ENCODE measurements around the gene LKAAEAR1.

DNA sequence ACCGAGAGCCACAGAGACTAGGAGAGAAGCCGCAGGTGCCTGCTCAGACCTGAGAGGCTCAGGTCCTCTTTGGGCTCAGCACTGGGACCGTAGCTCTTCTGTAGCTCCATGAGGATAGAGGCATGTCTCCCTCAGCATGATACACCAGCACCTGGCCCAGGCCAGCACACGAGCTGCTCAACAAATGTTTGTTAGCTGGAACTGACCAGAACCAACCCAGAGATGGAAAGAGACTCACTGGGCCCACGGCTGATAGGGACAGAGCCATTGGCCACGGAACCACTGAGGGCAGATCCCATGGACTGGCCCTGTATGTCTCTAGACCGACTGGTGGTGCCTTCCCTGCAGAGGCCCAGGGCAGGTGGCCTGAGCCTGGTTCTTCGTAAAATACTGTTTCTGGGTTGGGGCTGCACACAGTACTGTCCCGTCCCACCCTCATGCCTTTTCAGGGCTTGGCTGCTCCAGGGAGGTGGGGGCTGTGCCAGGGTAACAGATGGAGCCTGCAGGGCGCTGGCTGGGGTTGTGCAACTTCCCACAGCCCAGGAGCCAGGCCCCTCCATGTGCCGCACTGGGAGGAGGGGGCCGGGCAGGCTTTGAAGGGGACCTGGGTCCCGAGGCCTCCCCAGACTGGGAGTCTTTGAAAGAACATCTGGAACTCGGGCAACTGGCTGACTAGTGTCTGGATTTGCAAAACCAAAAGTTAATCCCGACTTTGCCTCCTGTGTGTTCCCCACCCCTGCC lies 43.0 kb downstream of the LKAAEAR1 start:
- TF ChIP-seq EZH2 (IDR thresholded peaks at IDR 0.05) (no peak), POLR2AphosphoS5 (IDR thresholded peaks at IDR 0.05; ENCODE audit: borderline replicate concordance, low read depth, low read length) (no peak)
